ENCODE data around the gene PLA2R1. TPM values are rescaled to one million over a fixed set of nuclear protein-coding genes. Genes with fewer than 3 reads are reported as not detected.

The PLA2R1 gene
- total RNA-seq, 1 experiment from 2014 or later, result 5.7 TPM

DNA sequence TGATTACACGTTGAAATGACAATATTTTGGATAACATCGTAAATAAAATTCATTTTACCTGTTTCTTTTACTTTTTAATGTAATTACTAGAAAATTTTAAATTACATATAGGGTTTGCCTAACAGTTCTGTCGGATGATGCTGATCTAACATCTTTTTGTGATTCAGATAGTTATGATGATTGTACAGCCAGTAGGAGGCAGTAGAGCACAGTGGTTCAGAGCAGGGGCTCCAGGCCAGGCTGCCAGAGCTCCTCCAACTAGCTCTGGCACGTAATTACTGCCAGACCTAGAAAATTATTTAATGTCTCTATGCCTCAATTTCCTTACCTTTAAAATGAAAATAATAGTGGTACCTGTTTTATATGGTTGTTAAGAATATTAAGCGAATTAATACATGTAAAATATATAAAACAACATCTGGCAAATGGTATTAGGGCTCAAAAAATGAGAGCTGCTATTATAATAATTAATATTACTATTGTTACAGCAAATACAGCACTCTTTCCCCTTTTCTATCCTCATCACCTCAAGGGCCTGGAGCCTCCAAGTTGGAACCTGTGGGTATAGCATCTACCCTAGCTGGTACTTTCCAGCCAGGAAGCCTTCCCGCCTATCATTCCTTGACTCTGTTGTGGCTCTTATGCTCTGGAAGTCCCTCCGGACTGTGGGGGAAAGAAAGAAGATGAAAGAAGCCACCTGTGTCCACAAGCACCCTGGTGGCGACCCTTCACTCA lies 47.7 kb upstream of the PLA2R1 start:
- H3K36me3 ChIP-seq (ENCODE audit: control insufficient read depth, insufficient read depth, low read length), result no peaks in the 10 kb centered on the region
- ChIA-PET CTCF (interaction anchor here (0.5 to 1.9 kb wide), 7 partner anchors 95 to 885 kb away, joined by 3 to 14 read pairs (median 4); no protein-coding TSS in a partner anchor), POLR2A (interaction anchor here (0.5 to 0.6 kb wide), 2 partner anchors 13 to 414 kb away, joined by 3 to 4 read pairs; no protein-coding TSS in a partner anchor)
- intact Hi-C loops (cut with micrococcal nuclease; ENCODE audit: unreplicated experiment), result loop anchor here (2.0 to 10.0 kb wide), 3 partner anchors 101 to 885 kb away; no protein-coding TSS in a partner anchor
- H3K27ac ChIP-seq (ENCODE audit: low read length), result peak overlapping the region; percentile 67
- TF ChIP-seq CTCF (IDR thresholded peaks at IDR 0.05) (peak; percentile 91), TCF7L2 (IDR thresholded peaks at IDR 0.05; ENCODE audit: low read depth, low read length) (no peak), SIN3A (IDR thresholded peaks at IDR 0.05; ENCODE audit: borderline replicate concordance, insufficient read depth, low read depth, low read length) (no peak), REST (IDR thresholded peaks at IDR 0.05; ENCODE audit: insufficient read depth in 1 of 2, low read depth in 2 of 2, low read length in 1 of 2) (no peak), POLR2AphosphoS5 (IDR thresholded peaks at IDR 0.05; ENCODE audit: low read depth, low read length) (no peak)
- no peaks in the 10 kb centered on the region for H3K9me3 ChIP-seq (ENCODE audit: control insufficient read depth, insufficient read depth, low read depth, low read length)
- no peak overlapping the region for H3K4me3 ChIP-seq (ENCODE audit: low read depth in 2 of 2, low read length in 2 of 2)
- no peaks in the 10 kb centered on the region; the same call in none of the 2 replicates for H3K4me1 ChIP-seq (ENCODE audit: control insufficient read depth, insufficient read depth, low read length)
- in situ Hi-C loops (cut with HindIII; ENCODE audit: low pct_unique_long_range_greater_than_20kb, low sequenced_read_pairs), result no loop called here
- DNase-seq (ENCODE audit: low read depth, low spot score) (peak; percentile 52), ATAC-seq (peak; percentile 96)
- no peaks in the 10 kb centered on the region for H3K27me3 ChIP-seq (ENCODE audit: control insufficient read depth, insufficient read depth, low read length)
- no TSS peak for BruUV-seq (replicated peaks)

- DNase-seq (ENCODE audit: low read depth, low spot score) (no peak), ATAC-seq (no peak)
- Histone ChIP-seq H3K9me3 (ENCODE audit: control insufficient read depth, insufficient read depth, low read depth, low read length) (no peaks in the 10 kb centered on the region), H3K27me3 (ENCODE audit: control insufficient read depth, insufficient read depth, low read length) (no peaks in the 10 kb centered on the region), H3K4me1 (ENCODE audit: control insufficient read depth, insufficient read depth, low read length) (no peaks in the 10 kb centered on the region; the same call in none of the 2 replicates), H3K27ac (ENCODE audit: low read length) (peak overlapping the region; percentile 21; the same call in 1 of the 2 replicates), H3K36me3 (ENCODE audit: control insufficient read depth, insufficient read depth, low read length) (no peaks in the 10 kb centered on the region), H3K4me3 (ENCODE audit: low read depth in 2 of 2, low read length in 2 of 2) (no peak overlapping the region)
- BruUV-seq (replicated peaks), result no TSS peak
- in situ Hi-C loops (cut with HindIII; ENCODE audit: low pct_unique_long_range_greater_than_20kb, low sequenced_read_pairs) (no loop called here), intact Hi-C loops (cut with micrococcal nuclease; ENCODE audit: unreplicated experiment) (loop anchor here (10.0 kb wide), 1 partner anchor 886 kb away; no protein-coding TSS in a partner anchor)
- POLR2A ChIA-PET, result no interaction called here
- CTCF ChIA-PET, result interaction anchor here (1.3 to 1.5 kb wide), 2 partner anchors 96 to 161 kb away, joined by 3 to 14 read pairs; no protein-coding TSS in a partner anchor
- no peak for TF ChIP-seq CTCF (IDR thresholded peaks at IDR 0.05)
- no peak for TF ChIP-seq POLR2AphosphoS5 (IDR thresholded peaks at IDR 0.05; ENCODE audit: low read depth, low read length)
- TF ChIP-seq REST (IDR thresholded peaks at IDR 0.05; ENCODE audit: insufficient read depth in 1 of 2, low read depth in 2 of 2, low read length in 1 of 2), result no peak
- TF ChIP-seq SIN3A (IDR thresholded peaks at IDR 0.05; ENCODE audit: borderline replicate concordance, insufficient read depth, low read depth, low read length), result no peak
- TF ChIP-seq TCF7L2 (IDR thresholded peaks at IDR 0.05; ENCODE audit: low read depth, low read length), result no peak
Observed at GRCh38 chr2:160109243-160109642, 46.8 kb upstream of the PLA2R1 start.

Measured in Panc1 (cell line).